HepG2 (cell line): ENCODE measurements around the gene GPRIN1. TPM values are rescaled to one million over a fixed set of nuclear protein-coding genes. Genes with fewer than 3 reads are reported as not detected.
A peak's percentile ranks its signal among the peaks of the same experiment; 100 is the strongest.

Experiments used
- ATF7 ChIP-seq, 2 experiments: fragments of 450-650 bp in 1 of 2; sonication (generic) in 1 of 2; formaldehyde crosslinking in 1 of 2; IDR thresholded peaks; 2 replicates each; pipeline versions ENCODE4 v1.4.0 to v1.6.1; 2016 to 2020; ENCODE audit warnings: antibody characterized with exemption in 1 of 2, mild to moderate bottlenecking in 1 of 2, missing genetic modification reagents in 1 of 2
- MBD4 ChIP-seq: IDR thresholded peaks from 2 replicates; pipeline ENCODE4 v1.6.1; 2012; ENCODE audit warnings: low read length, inconsistent platforms, borderline replicate concordance
- NFIB ChIP-seq: sonication (generic); formaldehyde crosslinking; IDR thresholded peaks from 2 replicates; pipeline ENCODE4 v1.9.0; 2021; ENCODE audit warnings: missing genetic modification reagents, mild to moderate bottlenecking, borderline replicate concordance
- STAG1 ChIP-seq: sonication (generic); formaldehyde crosslinking; IDR thresholded peaks from 2 replicates; pipeline ENCODE4 v1.4.0; 2020; ENCODE audit warnings: missing genetic modification reagents
- TARDBP ChIP-seq: sonication (generic); formaldehyde crosslinking; IDR thresholded peaks from 2 replicates; pipeline ENCODE4 v1.8.0; 2022; ENCODE audit warnings: mild to moderate bottlenecking, missing genetic modification reagents
- U2AF2 ChIP-seq: fragments of 200-400 bp; formaldehyde crosslinking; IDR thresholded peaks from 2 replicates; pipeline ENCODE4 v1.6.1; 2017; ENCODE audit warnings: low read depth, mild to moderate bottlenecking, low read length
- ZEB1 ChIP-seq: IDR thresholded peaks from 2 replicates; pipeline ENCODE4 v1.6.1; 2012; ENCODE audit warnings: mild to moderate bottlenecking, low read depth, inconsistent platforms; ENCODE audit not compliant: insufficient replicate concordance
- ZFP36L1 ChIP-seq: sonication (generic); formaldehyde crosslinking; IDR thresholded peaks from 2 replicates; pipeline ENCODE4 v1.8.0; 2022; ENCODE audit warnings: mild to moderate bottlenecking, missing genetic modification reagents, moderate library complexity
- ZNF234 ChIP-seq: sonication (generic); formaldehyde crosslinking; conservative IDR thresholded peaks from 2 replicates; pipeline ENCODE4 v1.5.1; 2020; ENCODE audit warnings: mild to moderate bottlenecking, missing genetic modification reagents
- ZNF264 ChIP-seq: sonication (generic); formaldehyde crosslinking; IDR thresholded peaks from 2 replicates; pipeline ENCODE4 v1.4.0; 2020; ENCODE audit warnings: missing genetic modification reagents
- polyA plus RNA-seq, 8 experiments: library from polyadenylated mRNA; depleted of rRNA in 3 of 8; stranded (reverse) in 7 of 8; unstranded in 1 of 8; fragments of >200 nt; fragmentation: Illumina TruSeq in 4 of 8; extraction: Trizol in 4 of 8; gene quantifications; 2 replicates each; pipeline versions ENCODE4 v1.2.1 to v1.2.3, GENCODE V29; 2011 to 2016; ENCODE audit warnings: low read depth in 4 of 8, missing spikeins in 1 of 8, mixed read lengths in 1 of 8; ENCODE audit not compliant: insufficient read depth in 1 of 8
- total RNA-seq, 5 experiments: library from RNA; depleted of rRNA; stranded (reverse); fragments of >200 nt; fragmentation: Illumina TruSeq; extraction: Trizol; gene quantifications; 2 replicates each; pipeline ENCODE4 v1.2.3, GENCODE V29; 2016; ENCODE audit warnings: low read depth in 1 of 5
- TF ChIP-seq, protein P1 (sequence below): sonication (generic); formaldehyde crosslinking; IDR thresholded peaks from 2 replicates; pipeline ENCODE4 v1.5.0; 2020; ENCODE audit warnings: mild to moderate bottlenecking, missing genetic modification reagents, moderate library complexity
- TF ChIP-seq, protein P2 (sequence below): sonication (generic); formaldehyde crosslinking; IDR thresholded peaks from 2 replicates; pipeline ENCODE4 v1.4.0; 2020; ENCODE audit warnings: missing genetic modification reagents, mild to moderate bottlenecking, borderline replicate concordance
- TF ChIP-seq, protein P3 (sequence below): IDR thresholded peaks from 2 replicates; pipeline ENCODE4 v1.6.1; 2016; ENCODE audit warnings: mild to moderate bottlenecking, missing biosample characterization, missing genetic modification reagents
- TF ChIP-seq, protein P4 (sequence below): sonication (generic); formaldehyde crosslinking; IDR thresholded peaks from 2 replicates; pipeline ENCODE4 v1.5.0; 2020; ENCODE audit warnings: missing genetic modification reagents
- TF ChIP-seq, protein P5 (sequence below): sonication (generic); formaldehyde crosslinking; IDR thresholded peaks from 2 replicates; pipeline ENCODE4 v1.8.1; 2023; ENCODE audit warnings: mild to moderate bottlenecking, moderate library complexity, missing genetic modification reagents
- TF ChIP-seq, protein P6 (sequence below): IDR thresholded peaks from 2 replicates; pipeline ENCODE4 v1.6.1; 2016; ENCODE audit warnings: mild to moderate bottlenecking
- TF ChIP-seq, protein P7 (sequence below): sonication (generic); formaldehyde crosslinking; IDR thresholded peaks from 2 replicates; pipeline ENCODE4 v1.4.0; 2020; ENCODE audit warnings: missing genetic modification reagents

Gene GPRIN1
- total and polyA plus RNA-seq, 2 of the 13 experiments (the other 11 are each of a cell fraction or from before 2014, with no cell fraction given), result 0.32 to 2.0 TPM

DNA sequence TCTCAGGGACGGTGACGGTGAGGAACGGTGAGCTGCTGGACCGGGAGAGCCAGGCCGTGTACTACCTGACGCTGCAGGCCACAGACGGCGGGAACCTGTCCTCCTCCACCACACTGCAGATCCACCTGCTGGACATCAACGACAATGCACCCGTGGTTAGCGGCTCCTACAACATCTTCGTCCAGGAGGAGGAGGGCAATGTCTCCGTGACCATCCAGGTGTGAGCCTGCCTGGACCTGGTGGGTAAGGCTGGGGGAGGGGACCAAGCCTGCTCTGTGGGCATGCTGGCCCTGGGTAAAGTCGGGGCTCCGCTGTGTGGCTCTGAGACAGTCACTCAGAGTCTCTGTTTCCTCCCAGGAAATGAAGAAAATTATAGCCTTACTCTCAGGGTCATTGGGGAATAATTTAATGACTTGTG is 31.6 kb downstream of the GPRIN1 start (continued):
- no peak for TF ChIP-seq ZFP36L1 (CRISPR knock-in tag)
- peak; percentile 49 for TF ChIP-seq STAG1 (CRISPR knock-in tag)
- TF ChIP-seq TARDBP (CRISPR knock-in tag), result no peak
- TF ChIP-seq, protein P1, sequence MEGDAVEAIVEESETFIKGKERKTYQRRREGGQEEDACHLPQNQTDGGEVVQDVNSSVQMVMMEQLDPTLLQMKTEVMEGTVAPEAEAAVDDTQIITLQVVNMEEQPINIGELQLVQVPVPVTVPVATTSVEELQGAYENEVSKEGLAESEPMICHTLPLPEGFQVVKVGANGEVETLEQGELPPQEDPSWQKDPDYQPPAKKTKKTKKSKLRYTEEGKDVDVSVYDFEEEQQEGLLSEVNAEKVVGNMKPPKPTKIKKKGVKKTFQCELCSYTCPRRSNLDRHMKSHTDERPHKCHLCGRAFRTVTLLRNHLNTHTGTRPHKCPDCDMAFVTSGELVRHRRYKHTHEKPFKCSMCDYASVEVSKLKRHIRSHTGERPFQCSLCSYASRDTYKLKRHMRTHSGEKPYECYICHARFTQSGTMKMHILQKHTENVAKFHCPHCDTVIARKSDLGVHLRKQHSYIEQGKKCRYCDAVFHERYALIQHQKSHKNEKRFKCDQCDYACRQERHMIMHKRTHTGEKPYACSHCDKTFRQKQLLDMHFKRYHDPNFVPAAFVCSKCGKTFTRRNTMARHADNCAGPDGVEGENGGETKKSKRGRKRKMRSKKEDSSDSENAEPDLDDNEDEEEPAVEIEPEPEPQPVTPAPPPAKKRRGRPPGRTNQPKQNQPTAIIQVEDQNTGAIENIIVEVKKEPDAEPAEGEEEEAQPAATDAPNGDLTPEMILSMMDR, result peak; percentile 55
- TF ChIP-seq, protein P2, sequence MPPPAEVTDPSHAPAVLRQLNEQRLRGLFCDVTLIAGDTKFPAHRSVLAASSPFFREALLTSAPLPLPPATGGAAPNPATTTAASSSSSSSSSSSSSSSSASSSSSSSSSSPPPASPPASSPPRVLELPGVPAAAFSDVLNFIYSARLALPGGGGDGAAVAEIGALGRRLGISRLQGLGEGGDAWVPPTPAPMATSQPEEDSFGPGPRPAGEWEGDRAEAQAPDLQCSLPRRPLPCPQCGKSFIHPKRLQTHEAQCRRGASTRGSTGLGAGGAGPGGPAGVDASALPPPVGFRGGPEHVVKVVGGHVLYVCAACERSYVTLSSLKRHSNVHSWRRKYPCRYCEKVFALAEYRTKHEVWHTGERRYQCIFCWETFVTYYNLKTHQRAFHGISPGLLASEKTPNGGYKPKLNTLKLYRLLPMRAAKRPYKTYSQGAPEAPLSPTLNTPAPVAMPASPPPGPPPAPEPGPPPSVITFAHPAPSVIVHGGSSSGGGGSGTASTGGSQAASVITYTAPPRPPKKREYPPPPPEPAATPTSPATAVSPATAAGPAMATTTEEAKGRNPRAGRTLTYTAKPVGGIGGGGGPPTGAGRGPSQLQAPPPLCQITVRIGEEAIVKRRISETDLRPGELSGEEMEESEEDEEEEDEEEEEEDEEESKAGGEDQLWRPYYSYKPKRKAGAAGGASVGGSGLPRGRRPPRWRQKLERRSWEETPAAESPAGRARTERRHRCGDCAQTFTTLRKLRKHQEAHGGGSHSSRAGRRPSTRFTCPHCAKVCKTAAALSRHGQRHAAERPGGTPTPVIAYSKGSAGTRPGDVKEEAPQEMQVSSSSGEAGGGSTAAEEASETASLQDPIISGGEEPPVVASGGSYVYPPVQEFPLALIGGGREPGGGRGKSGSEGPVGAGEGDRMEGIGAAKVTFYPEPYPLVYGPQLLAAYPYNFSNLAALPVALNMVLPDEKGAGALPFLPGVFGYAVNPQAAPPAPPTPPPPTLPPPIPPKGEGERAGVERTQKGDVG (CRISPR knock-in tag), result peak; percentile 61; the same call in 1 of the 2 replicates
- TF ChIP-seq, protein P3, sequence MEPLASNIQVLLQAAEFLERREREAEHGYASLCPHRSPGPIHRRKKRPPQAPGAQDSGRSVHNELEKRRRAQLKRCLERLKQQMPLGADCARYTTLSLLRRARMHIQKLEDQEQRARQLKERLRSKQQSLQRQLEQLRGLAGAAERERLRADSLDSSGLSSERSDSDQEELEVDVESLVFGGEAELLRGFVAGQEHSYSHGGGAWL (CRISPR knock-in tag), result no peak
- TF ChIP-seq NFIB, result no peak
- TF ChIP-seq, protein P4, sequence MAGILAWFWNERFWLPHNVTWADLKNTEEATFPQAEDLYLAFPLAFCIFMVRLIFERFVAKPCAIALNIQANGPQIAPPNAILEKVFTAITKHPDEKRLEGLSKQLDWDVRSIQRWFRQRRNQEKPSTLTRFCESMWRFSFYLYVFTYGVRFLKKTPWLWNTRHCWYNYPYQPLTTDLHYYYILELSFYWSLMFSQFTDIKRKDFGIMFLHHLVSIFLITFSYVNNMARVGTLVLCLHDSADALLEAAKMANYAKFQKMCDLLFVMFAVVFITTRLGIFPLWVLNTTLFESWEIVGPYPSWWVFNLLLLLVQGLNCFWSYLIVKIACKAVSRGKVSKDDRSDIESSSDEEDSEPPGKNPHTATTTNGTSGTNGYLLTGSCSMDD (CRISPR knock-in tag), result no peak
- TF ChIP-seq ZNF264, result no peak
- no peak for TF ChIP-seq ZEB1
- no peak for TF ChIP-seq ATF7 (IDR thresholded peaks at IDR 0.05)
- no peak for TF ChIP-seq ATF7 (CRISPR knock-in tag; IDR thresholded peaks at IDR 0.05)
- no peak for TF ChIP-seq MBD4
- TF ChIP-seq, protein P5, sequence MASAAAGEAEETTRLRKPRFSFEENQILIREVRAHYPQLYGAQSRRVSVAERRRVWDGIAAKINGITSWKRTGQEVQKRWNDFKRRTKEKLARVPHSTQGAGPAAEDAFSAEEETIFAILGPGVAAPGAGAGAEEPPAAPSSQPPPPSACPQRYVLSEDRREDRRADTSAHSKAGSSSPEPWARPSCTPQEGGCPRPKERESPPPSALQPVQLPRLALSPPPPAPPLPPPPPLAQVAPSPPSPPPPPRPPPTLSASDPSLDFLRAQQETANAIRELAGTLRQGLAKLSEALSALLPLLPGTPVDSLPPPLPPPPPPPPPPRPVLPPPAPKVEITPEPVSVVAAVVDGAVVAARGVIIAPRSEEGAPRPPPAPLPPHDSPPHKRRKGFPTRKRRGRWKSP (CRISPR knock-in tag), result no peak
- TF ChIP-seq ZNF234, result no peak
- TF ChIP-seq, protein P6, sequence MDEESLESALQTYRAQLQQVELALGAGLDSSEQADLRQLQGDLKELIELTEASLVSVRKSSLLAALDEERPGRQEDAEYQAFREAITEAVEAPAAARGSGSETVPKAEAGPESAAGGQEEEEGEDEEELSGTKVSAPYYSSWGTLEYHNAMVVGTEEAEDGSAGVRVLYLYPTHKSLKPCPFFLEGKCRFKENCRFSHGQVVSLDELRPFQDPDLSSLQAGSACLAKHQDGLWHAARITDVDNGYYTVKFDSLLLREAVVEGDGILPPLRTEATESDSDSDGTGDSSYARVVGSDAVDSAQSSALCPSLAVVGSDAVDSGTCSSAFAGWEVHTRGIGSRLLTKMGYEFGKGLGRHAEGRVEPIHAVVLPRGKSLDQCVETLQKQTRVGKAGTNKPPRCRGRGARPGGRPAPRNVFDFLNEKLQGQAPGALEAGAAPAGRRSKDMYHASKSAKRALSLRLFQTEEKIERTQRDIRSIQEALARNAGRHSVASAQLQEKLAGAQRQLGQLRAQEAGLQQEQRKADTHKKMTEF (CRISPR knock-in tag), result no peak
- TF ChIP-seq, protein P7, sequence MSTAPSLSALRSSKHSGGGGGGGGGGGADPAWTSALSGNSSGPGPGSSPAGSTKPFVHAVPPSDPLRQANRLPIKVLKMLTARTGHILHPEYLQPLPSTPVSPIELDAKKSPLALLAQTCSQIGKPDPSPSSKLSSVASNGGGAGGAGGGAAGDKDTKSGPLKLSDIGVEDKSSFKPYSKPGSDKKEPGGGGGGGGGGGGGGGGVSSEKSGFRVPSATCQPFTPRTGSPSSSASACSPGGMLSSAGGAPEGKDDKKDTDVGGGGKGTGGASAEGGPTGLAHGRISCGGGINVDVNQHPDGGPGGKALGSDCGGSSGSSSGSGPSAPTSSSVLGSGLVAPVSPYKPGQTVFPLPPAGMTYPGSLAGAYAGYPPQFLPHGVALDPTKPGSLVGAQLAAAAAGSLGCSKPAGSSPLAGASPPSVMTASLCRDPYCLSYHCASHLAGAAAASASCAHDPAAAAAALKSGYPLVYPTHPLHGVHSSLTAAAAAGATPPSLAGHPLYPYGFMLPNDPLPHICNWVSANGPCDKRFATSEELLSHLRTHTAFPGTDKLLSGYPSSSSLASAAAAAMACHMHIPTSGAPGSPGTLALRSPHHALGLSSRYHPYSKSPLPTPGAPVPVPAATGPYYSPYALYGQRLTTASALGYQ, result no peak
- TF ChIP-seq U2AF2, result no peak
